ENCODE measurements around the gene NPB.

NPB gene

GRCh38 chr17:81907219-81908145 is 5.4 kb downstream of the NPB start:
- H3K4me1 ChIP-seq (ENCODE audit: control insufficient read depth, insufficient read depth, low read length) = peaks cover 6% of the 10 kb centered on the region
- WGBS (ENCODE audit: insufficient coverage, insufficient read length) = no CpG with 5 or more reads among the region's 26 CpGs

GRCh38 chr17:81908793-81909192 is 6.8 kb downstream of the NPB start:
- no peaks in the 10 kb centered on the region for H3K9me3 ChIP-seq (ENCODE audit: control insufficient read depth, insufficient read depth, low read length)
- WGBS (ENCODE audit: insufficient coverage, insufficient read length) = no CpG with 5 or more reads among the region's 11 CpGs
- peaks cover 5% of the 10 kb centered on the region for H3K4me1 ChIP-seq (ENCODE audit: control insufficient read depth, insufficient read depth, low read length)
- H3K27me3 ChIP-seq (ENCODE audit: control insufficient read depth, insufficient read depth, low read length) = no peaks in the 10 kb centered on the region
- no peak overlapping the region for H3K27ac ChIP-seq (ENCODE audit: low read length)
- no peak for DNase-seq (ENCODE audit: low read depth, low spot score)
- H3K36me3 ChIP-seq (ENCODE audit: control insufficient read depth, insufficient read depth, low read length) = peaks cover 25% of the 10 kb centered on the region
- no peak overlapping the region for H3K4me3 ChIP-seq (ENCODE audit: low read length)

More at GRCh38 chr17:81907219-81908145, 5.4 kb downstream of the NPB start:
- Histone ChIP-seq H3K4me3 (ENCODE audit: low read length) (no peak overlapping the region), H3K27ac (ENCODE audit: low read length) (no peak overlapping the region), H3K27me3 (ENCODE audit: control insufficient read depth, insufficient read depth, low read length) (no peaks in the 10 kb centered on the region), H3K36me3 (ENCODE audit: control insufficient read depth, insufficient read depth, low read length) (peaks cover 19% of the 10 kb centered on the region), H3K9me3 (ENCODE audit: control insufficient read depth, insufficient read depth, low read length) (no peaks in the 10 kb centered on the region)
- DNase-seq (ENCODE audit: low read depth, low spot score) = no peak

GRCh38 chr17:81909231-81909630 is 7.2 kb downstream of the NPB start:
- WGBS (ENCODE audit: insufficient coverage, insufficient read length) = no CpG with 5 or more reads among the region's 12 CpGs
- Histone ChIP-seq H3K27ac (ENCODE audit: low read length) (no peak overlapping the region), H3K9me3 (ENCODE audit: control insufficient read depth, insufficient read depth, low read length) (no peaks in the 10 kb centered on the region), H3K4me1 (ENCODE audit: control insufficient read depth, insufficient read depth, low read length) (peaks cover 5% of the 10 kb centered on the region), H3K4me3 (ENCODE audit: low read length) (no peak overlapping the region), H3K36me3 (ENCODE audit: control insufficient read depth, insufficient read depth, low read length) (peaks cover 29% of the 10 kb centered on the region), H3K27me3 (ENCODE audit: control insufficient read depth, insufficient read depth, low read length) (no peaks in the 10 kb centered on the region)
- DNase-seq (ENCODE audit: low read depth, low spot score) = no peak

- WGBS (ENCODE audit: insufficient coverage, insufficient read length) = no CpG with 5 or more reads among the region's 23 CpGs
- H3K27me3 ChIP-seq (ENCODE audit: control insufficient read depth, insufficient read depth, low read length) = no peaks in the 10 kb centered on the region
- peaks cover 36% of the 10 kb centered on the region for H3K36me3 ChIP-seq (ENCODE audit: control insufficient read depth, insufficient read depth, low read length)
- H3K27ac ChIP-seq (ENCODE audit: low read length) = no peak overlapping the region
- no peak for DNase-seq (ENCODE audit: low read depth, low spot score)
- H3K4me1 ChIP-seq (ENCODE audit: control insufficient read depth, insufficient read depth, low read length) = peaks cover 5% of the 10 kb centered on the region
- peak overlapping the region; percentile 80 for H3K4me3 ChIP-seq (ENCODE audit: low read length)
- H3K9me3 ChIP-seq (ENCODE audit: control insufficient read depth, insufficient read depth, low read length) = no peaks in the 10 kb centered on the region
Observed at GRCh38 chr17:81909966-81910839, 8.2 kb downstream of the NPB start.

- no peak for DNase-seq (ENCODE audit: low read depth, low spot score)
- Histone ChIP-seq H3K4me3 (ENCODE audit: low read length) (peak overlapping the region; percentile 80), H3K36me3 (ENCODE audit: control insufficient read depth, insufficient read depth, low read length) (peaks cover 39% of the 10 kb centered on the region), H3K27me3 (ENCODE audit: control insufficient read depth, insufficient read depth, low read length) (no peaks in the 10 kb centered on the region), H3K9me3 (ENCODE audit: control insufficient read depth, insufficient read depth, low read length) (no peaks in the 10 kb centered on the region), H3K27ac (ENCODE audit: low read length) (no peak overlapping the region), H3K4me1 (ENCODE audit: control insufficient read depth, insufficient read depth, low read length) (peaks cover 5% of the 10 kb centered on the region)
- no CpG with 5 or more reads among the region's 55 CpGs for WGBS (ENCODE audit: insufficient coverage, insufficient read length)
Observed at GRCh38 chr17:81910840-81911276, 8.8 kb downstream of the NPB start.

GRCh38 chr17:81911277-81911961 is 9.4 kb downstream of the NPB start, which contains the start of gene PCYT2:
Gene PCYT2 (minus strand): TSS chr17:81911399. CDS start chr17:81911355, 44 bp downstream.
- peaks cover 39% of the 10 kb centered on the region for H3K36me3 ChIP-seq (ENCODE audit: control insufficient read depth, insufficient read depth, low read length)
- WGBS (ENCODE audit: insufficient coverage, insufficient read length) = no CpG with 5 or more reads among the region's 84 CpGs
- H3K9me3 ChIP-seq (ENCODE audit: control insufficient read depth, insufficient read depth, low read length) = no peaks in the 10 kb centered on the region
- H3K27me3 ChIP-seq (ENCODE audit: control insufficient read depth, insufficient read depth, low read length) = no peaks in the 10 kb centered on the region
- H3K27ac ChIP-seq (ENCODE audit: low read length) = no peak within 1 kb of the TSS
- peaks cover 5% of the 10 kb centered on the region for H3K4me1 ChIP-seq (ENCODE audit: control insufficient read depth, insufficient read depth, low read length)
- H3K4me3 ChIP-seq (ENCODE audit: low read length) = peak within 1 kb of the TSS; percentile 80
- no peak for DNase-seq (ENCODE audit: low read depth, low spot score)

- WGBS (ENCODE audit: insufficient coverage, insufficient read length) = no CpG with 5 or more reads among the region's 19 CpGs
- peaks cover 6% of the 10 kb centered on the region for H3K4me1 ChIP-seq (ENCODE audit: control insufficient read depth, insufficient read depth, low read length)
- no peaks in the 10 kb centered on the region for H3K9me3 ChIP-seq (ENCODE audit: control insufficient read depth, insufficient read depth, low read length)
- peaks cover 39% of the 10 kb centered on the region for H3K36me3 ChIP-seq (ENCODE audit: control insufficient read depth, insufficient read depth, low read length)
- no peak for DNase-seq (ENCODE audit: low read depth, low spot score)
- H3K27me3 ChIP-seq (ENCODE audit: control insufficient read depth, insufficient read depth, low read length) = no peaks in the 10 kb centered on the region
- H3K27ac ChIP-seq (ENCODE audit: low read length) = no peak overlapping the region
- H3K4me3 ChIP-seq (ENCODE audit: low read length) = no peak overlapping the region; the same call in 1 of the 2 replicates
Observed at GRCh38 chr17:81911969-81912368, 9.9 kb downstream of the NPB start.

GRCh38 chr17:81912441-81913309 is 10.6 kb downstream of the NPB start:
- H3K36me3 ChIP-seq (ENCODE audit: control insufficient read depth, insufficient read depth, low read length) = peaks cover 33% of the 10 kb centered on the region

GRCh38 chr17:81913394-81914102 is 11.5 kb downstream of the NPB start:
- WGBS (ENCODE audit: insufficient coverage, insufficient read length) = no CpG with 5 or more reads among the region's 31 CpGs
- Histone ChIP-seq H3K4me1 (ENCODE audit: control insufficient read depth, insufficient read depth, low read length) (peaks cover 7% of the 10 kb centered on the region), H3K36me3 (ENCODE audit: control insufficient read depth, insufficient read depth, low read length) (peaks cover 33% of the 10 kb centered on the region), H3K27ac (ENCODE audit: low read length) (no peak overlapping the region), H3K27me3 (ENCODE audit: control insufficient read depth, insufficient read depth, low read length) (no peaks in the 10 kb centered on the region), H3K9me3 (ENCODE audit: control insufficient read depth, insufficient read depth, low read length) (no peaks in the 10 kb centered on the region), H3K4me3 (ENCODE audit: low read length) (no peak overlapping the region)
- DNase-seq (ENCODE audit: low read depth, low spot score) = no peak

More at GRCh38 chr17:81912441-81913309, 10.6 kb downstream of the NPB start:
- Histone ChIP-seq H3K4me1 (ENCODE audit: control insufficient read depth, insufficient read depth, low read length) (peaks cover 7% of the 10 kb centered on the region), H3K9me3 (ENCODE audit: control insufficient read depth, insufficient read depth, low read length) (no peaks in the 10 kb centered on the region), H3K27me3 (ENCODE audit: control insufficient read depth, insufficient read depth, low read length) (no peaks in the 10 kb centered on the region), H3K27ac (ENCODE audit: low read length) (no peak overlapping the region), H3K4me3 (ENCODE audit: low read length) (no peak overlapping the region)
- no CpG with 5 or more reads among the region's 32 CpGs for WGBS (ENCODE audit: insufficient coverage, insufficient read length)
- DNase-seq (ENCODE audit: low read depth, low spot score) = no peak
